Raji (cell line): ENCODE measurements around the gene ATOH1.

Source experiments
- POLR2A ChIP-seq: IDR thresholded peaks from 2 replicates; pipeline ENCODE4 v1.6.1; 2011; ENCODE audit warnings: low read depth, low read length, control low read depth; ENCODE audit not compliant: insufficient read depth

ATOH1 gene, protein sequence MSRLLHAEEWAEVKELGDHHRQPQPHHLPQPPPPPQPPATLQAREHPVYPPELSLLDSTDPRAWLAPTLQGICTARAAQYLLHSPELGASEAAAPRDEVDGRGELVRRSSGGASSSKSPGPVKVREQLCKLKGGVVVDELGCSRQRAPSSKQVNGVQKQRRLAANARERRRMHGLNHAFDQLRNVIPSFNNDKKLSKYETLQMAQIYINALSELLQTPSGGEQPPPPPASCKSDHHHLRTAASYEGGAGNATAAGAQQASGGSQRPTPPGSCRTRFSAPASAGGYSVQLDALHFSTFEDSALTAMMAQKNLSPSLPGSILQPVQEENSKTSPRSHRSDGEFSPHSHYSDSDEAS

DNA sequence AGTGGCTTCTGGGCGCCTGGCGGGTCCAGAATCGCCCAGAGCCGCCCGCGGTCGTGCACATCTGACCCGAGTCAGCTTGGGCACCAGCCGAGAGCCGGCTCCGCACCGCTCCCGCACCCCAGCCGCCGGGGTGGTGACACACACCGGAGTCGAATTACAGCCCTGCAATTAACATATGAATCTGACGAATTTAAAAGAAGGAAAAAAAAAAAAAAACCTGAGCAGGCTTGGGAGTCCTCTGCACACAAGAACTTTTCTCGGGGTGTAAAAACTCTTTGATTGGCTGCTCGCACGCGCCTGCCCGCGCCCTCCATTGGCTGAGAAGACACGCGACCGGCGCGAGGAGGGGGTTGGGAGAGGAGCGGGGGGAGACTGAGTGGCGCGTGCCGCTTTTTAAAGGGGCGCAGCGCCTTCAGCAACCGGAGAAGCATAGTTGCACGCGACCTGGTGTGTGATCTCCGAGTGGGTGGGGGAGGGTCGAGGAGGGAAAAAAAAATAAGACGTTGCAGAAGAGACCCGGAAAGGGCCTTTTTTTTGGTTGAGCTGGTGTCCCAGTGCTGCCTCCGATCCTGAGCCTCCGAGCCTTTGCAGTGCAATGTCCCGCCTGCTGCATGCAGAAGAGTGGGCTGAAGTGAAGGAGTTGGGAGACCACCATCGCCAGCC lies at the start of gene ATOH1:
TSS of gene ATOH1 (plus strand) at position 422 of the 663 bp plus-strand sequence. CDS start at position 596, 174 bp downstream.
- no peak for TF ChIP-seq POLR2A

DNA sequence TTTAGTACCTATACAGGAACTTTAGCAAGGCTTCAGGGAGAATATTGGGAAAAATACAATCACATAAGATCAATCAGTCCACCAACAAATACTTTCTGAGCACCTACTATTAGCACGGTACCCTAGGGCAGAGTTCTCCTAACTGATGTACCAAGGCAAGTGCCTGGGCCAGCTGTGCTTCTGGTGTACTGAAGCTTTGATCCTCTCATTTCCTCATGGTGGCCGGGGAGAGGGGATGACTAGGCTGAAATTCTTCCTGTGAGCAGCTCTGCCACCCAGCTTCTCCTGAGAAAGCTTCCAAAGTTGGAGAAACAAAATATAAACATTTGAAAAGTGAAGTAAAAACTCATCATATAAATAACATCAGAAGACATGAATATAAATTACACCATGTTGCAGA lies 49.3 kb upstream of the ATOH1 start:
- no peak for TF ChIP-seq POLR2A

DNA sequence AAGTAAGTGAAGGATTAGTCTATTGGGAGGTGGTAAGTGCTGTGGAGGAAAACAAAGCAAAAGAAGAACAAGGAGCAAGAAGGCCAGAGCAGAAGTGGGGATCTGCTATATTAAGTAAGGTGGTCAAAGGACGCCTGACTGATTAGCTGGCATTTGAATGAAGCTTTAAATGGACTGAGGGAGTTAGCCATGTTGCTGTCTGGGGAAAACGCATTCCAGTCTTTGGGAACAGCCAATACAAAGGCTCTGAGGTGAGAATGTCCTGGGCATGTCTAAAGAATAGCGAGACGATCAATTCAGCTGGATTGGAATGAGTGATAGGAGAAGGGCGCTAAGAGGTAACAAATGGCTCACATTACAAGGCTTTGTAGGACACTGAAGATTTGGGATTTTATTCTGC lies 48.5 kb upstream of the ATOH1 start:
- TF ChIP-seq POLR2A: no peak

DNA sequence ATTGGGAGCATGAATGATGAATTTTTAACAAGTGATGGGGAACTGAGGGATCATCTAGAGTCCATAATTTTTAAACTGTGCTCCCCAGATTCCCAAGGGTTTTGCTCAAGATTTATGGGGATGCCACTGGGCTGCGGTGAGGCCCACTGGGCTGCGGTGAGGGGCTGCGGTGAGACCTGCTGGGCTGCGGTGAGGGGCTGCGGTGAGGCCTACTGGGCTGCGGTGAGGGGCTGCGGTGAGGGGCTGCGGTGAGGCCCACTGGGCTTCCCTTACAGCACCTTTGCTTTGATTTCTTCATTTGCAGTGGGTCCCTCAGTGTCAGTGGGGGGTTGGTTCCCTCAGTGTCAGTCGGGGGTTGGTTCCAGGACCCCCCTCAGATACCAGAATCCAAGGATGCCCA lies 47.4 kb upstream of the ATOH1 start:
- TF ChIP-seq POLR2A: no peak

DNA sequence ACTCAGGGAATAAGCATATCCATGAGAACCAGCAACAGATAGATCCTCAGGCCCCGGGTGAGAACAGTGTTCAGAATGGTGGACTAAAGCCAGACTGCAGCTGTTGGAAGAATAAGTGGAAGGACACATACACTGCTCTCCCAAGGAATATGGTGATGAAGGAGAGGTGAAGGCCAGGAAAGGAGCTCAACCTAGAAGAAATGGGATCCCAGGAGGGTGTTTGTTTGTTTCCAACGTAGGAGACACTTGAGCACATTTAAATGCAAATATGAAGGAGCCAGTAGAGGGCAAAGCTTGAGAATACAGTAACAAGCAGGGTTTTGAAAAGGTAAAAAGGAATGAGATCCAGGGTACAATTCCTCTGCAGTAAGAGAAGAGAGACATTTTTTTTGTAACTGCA lies 42.4 kb upstream of the ATOH1 start:
- TF ChIP-seq POLR2A: no peak

DNA sequence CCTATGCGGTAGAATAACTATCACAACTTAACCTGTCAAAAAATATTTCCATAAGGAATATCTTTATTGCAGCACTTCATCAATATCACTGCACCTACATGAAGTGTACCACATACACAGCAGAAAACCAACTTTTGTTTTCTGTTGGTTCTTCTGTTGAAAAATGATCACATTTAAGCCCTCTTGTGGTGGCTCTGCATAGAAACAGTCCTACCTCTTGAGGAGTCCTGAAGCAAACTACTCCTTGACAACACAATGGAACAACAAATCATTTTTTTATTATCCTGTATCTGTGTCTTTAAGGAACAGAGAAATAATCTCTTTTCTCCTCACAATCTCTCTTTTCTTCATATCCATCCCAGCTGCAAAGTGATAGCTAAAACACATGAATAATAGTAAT lies 39.8 kb upstream of the ATOH1 start:
- TF ChIP-seq POLR2A: no peak

DNA sequence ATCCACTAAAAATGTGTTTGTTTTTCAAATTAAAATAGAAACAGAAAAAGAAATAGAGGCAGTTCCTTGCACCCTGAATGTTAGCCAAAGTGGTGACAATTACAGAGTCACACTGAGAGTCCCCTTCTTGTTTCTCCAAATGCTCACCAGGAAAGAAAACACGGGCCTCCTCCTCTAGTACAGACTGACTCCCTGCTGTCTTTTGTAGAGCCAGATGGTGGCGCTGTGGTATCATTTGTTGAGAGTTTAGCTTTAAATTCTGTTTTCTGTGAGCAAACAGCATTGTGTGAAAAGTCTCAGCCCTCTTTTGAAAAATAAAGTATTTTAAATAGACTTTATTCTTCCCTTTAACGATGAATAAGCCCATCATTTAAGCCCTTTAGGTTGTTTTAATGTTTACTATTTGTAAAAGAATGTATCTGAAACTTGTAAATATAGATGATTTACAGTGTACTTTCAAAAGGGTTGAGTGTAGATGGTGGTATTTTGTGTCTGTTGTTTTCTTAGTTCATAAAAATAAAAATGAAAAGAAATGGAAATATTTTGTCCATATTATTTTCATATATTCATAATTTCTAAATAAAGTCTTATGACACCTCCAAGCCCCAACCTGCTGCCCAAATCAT lies 36.9 kb upstream of the ATOH1 start:
- TF ChIP-seq POLR2A: no peak

DNA sequence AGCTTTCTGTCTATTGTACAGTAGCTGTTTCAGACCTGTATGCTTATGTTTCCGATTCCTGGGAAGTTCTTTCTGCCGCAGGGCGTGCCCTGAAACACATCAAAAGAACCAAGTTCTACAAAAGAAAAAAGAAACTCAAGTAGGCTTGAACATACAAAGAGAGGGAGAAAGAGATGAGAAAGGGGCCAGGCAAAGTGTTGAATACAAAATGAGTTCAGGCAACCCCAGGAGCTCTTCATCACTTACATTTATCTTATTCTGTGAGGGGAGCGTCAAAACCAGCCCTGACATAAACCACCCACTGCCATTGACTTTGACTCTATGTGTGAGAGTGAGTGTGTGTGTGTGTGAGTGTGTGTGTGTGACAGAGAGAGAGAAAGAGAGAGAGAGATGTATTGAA lies 26.5 kb upstream of the ATOH1 start:
- no peak for TF ChIP-seq POLR2A

DNA sequence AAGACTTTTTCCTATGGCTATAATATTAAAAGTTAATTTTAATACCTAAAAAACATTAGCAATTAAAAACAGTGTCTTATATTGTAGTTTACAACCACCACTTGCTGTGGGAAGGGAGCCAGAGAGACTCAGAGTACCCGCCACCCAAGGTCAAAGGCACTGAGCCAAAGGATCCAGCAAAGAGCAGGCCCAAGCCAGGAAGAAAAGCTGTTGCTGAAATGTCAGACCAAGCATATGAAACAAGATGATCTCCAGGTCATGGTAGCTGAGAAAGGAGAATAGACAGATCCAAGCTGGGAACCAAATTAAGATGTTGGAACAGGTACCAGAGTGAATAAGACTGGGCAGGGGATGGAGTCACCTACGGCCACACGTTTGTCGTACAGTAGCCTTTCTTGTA lies 18.8 kb upstream of the ATOH1 start:
- no peak for TF ChIP-seq POLR2A

DNA sequence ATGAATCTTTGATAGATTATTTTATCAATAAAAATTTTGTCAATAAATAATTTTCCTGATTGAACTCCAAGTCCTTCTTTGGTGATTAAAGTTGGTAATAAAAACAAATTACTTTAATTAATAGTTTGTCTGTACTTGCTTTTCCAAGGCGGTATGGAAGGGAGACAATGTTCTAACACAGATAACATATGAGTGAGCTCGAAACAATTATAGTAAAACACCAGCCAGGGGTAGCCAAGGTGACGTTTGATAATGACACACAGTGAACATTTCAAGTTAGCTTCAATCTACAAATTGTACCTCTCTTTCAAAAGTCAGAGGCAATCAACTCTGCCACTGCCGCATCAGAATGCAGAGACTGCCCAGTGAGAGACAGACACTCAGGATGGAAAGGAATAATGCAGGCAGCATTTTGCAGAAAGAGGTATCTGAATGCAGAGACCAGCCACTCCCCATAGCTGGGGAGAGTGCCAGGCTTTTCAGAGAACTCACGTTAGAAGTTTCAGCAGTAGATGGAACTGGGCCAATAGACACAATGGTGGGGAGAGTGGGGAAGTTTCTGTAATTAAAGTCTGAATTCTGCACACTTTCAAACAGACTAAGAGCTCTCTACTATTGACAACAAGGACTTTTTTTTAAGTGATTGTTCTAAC lies 18.1 kb upstream of the ATOH1 start:
- no peak for TF ChIP-seq POLR2A

DNA sequence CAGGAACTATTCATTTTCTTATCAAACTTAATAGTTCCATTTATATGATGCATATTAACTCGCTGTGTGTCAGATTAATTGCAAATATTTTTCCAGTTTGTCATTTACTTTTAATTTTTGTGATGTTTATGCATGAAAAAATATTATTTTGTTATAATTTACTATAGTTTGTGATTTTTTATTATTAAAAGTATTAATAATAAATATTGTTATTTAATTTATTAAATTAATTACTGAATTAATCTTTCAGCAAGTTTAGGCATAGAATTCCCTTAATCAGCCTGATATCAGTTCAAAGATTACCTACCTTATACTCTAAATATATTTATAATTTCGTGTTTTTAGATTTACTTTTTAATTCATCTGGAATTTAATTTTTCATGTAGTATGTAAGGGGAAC lies 15.5 kb upstream of the ATOH1 start:
- no peak for TF ChIP-seq POLR2A

DNA sequence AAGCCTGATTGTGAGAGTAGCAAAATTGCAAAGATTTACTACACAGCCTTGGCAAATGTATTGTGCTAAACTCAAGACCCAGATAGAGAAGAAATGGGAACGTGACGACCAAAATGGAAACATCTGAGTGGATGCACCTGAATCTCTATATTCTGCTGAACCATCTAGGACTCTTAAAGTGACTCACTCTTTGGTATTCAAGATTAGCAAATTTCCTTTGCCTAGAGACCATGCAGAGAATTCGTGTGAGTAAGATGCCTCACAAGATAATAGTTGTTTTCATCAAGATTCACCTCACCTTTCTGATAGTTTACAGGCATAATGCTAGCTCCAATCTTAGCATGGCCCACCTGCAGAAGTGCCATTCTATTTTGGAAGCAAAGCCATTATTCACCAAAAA lies 14.4 kb upstream of the ATOH1 start:
- TF ChIP-seq POLR2A: no peak

DNA sequence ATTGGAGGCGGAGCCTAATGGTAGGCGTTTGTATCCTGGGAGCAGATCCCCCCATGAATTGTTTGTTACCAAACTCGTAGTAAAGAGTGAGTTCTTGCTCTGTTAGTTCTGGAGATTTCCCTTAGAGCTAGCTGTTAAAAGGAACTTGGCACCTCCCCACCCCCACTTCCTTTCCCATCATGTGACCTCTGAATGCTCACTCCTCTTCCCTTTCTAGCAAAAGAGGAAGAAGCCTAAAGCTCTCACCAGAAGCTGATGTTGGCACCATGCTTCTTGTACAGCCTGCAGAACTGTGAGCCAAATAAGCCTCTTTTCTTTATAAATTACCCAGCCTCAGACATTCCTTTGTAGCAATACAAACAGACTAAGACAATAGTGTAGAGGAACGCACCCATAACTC lies 13.8 kb upstream of the ATOH1 start:
- no peak for TF ChIP-seq POLR2A

DNA sequence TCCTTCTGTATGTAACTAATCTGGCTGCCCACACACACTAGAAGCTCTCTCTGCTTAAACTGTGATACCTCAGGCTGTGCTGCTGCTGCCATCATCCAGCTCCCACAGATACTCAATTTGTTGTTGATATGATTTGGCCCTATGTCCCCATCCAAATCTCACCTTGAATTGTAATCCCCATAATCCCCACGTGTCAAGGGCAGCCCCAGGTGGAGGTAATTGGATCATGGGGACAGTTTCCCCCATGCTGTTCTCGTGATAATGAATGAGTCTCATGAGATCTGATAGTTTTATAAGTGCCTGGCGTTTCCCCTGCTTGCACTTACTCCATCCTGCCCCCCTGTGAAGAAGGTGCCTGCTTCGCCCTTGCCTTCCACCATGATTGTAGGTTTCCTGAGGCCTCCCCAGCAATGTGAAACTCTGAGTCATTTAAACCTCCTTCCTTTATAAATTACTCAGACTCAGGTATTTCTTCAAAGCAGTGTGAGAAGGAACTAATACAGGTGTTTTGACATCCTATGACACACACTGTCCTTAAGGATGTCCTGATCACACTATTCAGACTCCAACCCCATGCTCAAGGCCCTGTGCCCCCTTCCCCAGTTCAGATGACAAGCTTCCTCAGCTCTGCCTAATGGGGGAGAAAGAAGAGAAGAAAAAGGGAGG lies 2.9 kb upstream of the ATOH1 start:
- TF ChIP-seq POLR2A: no peak

DNA sequence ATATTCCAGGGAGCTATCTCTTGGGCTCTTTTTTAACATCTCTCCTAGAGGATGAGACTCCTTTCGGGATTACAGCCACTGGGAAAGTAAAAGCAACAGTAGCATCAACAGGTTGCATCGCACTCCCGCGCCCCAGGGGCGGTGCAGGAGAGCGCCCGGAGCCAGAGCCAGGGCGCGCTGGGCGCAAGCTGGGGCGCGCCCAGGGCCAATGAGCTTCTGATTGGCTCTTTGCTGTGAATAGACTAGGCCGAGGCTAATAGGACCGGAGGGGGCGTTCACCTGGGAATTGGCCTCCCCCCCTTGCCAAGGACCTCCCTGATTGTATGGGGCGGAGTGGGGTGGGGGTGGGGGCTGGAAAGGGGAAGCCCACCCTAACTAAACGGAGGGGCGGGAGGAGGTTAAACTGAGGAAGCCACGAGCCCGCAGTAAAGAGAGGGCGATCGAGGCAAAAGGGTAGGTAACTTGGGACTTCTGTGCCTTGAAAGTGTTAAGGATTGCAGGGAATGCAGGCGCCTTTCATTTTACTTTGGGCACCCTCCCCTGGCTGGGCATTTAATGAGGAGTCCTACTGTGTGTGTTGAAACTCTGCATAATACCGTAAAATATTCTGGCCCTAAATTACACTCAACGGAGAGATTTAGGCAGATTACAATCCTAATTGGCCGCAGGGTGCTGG lies 1.1 kb upstream of the ATOH1 start:
- TF ChIP-seq POLR2A: no peak
